ENCODE measurements around the gene TREH.

GRCh38 chr11:118688851-118689502 is 9.5 kb upstream of the TREH start:
- TF ChIP-seq BHLHE40 (IDR thresholded peaks at IDR 0.05; ENCODE audit: borderline replicate concordance) (no peak), HDGF (IDR thresholded peaks at IDR 0.05; ENCODE audit: borderline replicate concordance) (no peak), FOXA1 (IDR thresholded peaks at IDR 0.05) (no peak), ARNT (IDR thresholded peaks at IDR 0.05) (no peak), SP1 (IDR thresholded peaks at IDR 0.05) (no peak), FOXM1 (IDR thresholded peaks at IDR 0.05; ENCODE audit: borderline replicate concordance) (no peak), TARDBP (IDR thresholded peaks at IDR 0.05) (no peak), LEF1 (IDR thresholded peaks at IDR 0.05; ENCODE audit: borderline replicate concordance) (no peak)

Data from HEK293T (cell line).